ENCODE data around the gene DNAH1. TPM values are rescaled to one million over a fixed set of nuclear protein-coding genes. Genes with fewer than 3 reads are reported as not detected.

Gene DNAH1
- total and polyA plus RNA-seq, 9 donors: 3.1 to 15.7 (median 7.8) TPM

DNA sequence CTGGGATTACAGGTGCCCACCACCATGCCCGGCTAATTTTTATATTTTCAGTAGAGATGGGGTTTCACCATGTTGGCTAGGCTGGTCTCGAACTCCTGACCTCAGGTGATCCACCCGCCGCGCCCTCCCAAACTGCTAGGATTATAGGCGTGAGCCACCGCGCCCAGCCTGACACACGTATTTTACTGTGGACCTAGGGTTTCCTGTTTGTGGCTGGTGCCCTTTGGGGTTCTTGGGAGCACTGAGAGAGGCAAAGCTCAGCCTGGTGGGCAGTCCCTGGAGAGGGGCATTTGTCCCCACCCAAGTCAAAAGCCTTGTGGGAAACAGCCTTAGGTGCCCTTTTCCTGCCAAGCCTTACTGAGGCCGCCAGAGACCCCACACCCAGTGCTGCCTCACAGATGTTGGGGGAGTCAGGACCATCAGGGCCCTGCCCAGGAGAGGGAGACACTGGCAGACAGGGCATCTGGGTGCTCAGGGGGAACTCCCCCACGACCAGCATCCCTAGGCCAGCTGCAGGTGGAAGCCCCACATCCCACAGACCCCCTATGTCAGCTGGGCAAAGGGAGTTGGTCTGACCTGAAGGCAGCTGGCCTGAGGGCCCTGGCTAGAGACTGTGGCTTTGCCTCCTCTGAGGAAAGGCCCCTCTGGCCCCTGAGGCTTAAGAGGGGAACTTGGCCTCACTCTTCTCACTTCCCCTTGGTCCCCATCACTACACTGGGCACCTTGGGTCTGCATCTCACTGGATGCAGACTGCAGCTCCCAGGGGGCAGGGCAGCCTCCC lies 35.1 kb downstream of the DNAH1 start:
- H3K4me1 ChIP-seq (ENCODE audit: insufficient read depth): no peaks in the 10 kb centered on the region
- no peaks in the 10 kb centered on the region for H3K9me3 ChIP-seq
- H3K27me3 ChIP-seq: no peaks in the 10 kb centered on the region
- WGBS, 3 donors: 92 to 95% (median 93%) methylated on average over 10 to 11 of the region's 11 CpGs
- no peak overlapping the region for H3K27ac ChIP-seq
- no peaks in the 10 kb centered on the region for H3K36me3 ChIP-seq
- no peak for DNase-seq
- H3K4me3 ChIP-seq: no peak overlapping the region
- no peak for TF ChIP-seq EP300 (IDR thresholded peaks at IDR 0.05)
- intact Hi-C loops (cut with DNase I): no loop called here

DNA sequence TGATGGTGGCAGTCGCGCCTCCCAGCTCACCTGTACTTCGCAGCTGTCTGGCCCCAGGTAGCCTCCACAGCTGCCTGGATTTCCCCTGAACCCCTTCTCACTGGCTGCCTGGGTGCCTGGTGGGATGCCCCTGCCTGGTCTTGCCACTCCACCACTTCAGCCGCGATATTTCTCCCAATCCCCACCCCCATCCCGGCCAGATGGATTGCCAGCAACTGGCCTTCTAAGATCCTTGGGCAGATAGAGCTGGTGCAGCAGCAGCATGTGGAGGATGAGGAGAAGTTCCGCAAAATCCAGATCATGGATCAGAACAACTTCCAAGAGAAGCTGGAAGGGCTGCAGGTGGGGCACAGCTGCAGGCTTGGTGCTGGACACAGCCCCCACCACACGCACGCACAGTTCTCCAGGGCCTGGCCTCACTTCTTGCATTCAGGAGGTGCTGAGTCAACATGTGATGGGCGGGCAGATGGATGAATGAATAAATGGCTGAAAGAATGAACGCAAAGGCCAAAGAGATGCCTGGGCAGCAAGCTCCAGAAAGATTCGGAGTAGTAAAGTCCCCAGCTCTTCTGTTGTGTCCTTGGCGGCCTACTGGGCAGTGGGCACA lies 35.7 kb downstream of the DNAH1 start:
- TF ChIP-seq EP300 (IDR thresholded peaks at IDR 0.05) (no peak), POLR2A (IDR thresholded peaks at IDR 0.05) (no peak)
- TF ChIP-seq, protein P1, sequence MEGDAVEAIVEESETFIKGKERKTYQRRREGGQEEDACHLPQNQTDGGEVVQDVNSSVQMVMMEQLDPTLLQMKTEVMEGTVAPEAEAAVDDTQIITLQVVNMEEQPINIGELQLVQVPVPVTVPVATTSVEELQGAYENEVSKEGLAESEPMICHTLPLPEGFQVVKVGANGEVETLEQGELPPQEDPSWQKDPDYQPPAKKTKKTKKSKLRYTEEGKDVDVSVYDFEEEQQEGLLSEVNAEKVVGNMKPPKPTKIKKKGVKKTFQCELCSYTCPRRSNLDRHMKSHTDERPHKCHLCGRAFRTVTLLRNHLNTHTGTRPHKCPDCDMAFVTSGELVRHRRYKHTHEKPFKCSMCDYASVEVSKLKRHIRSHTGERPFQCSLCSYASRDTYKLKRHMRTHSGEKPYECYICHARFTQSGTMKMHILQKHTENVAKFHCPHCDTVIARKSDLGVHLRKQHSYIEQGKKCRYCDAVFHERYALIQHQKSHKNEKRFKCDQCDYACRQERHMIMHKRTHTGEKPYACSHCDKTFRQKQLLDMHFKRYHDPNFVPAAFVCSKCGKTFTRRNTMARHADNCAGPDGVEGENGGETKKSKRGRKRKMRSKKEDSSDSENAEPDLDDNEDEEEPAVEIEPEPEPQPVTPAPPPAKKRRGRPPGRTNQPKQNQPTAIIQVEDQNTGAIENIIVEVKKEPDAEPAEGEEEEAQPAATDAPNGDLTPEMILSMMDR (IDR thresholded peaks at IDR 0.05): no peak
- 89 to 91% (median 91%) methylated on average over 13 of the region's 13 CpGs for WGBS, 3 donors
- Histone ChIP-seq H3K27me3 (no peaks in the 10 kb centered on the region), H3K4me1 (ENCODE audit: insufficient read depth) (no peaks in the 10 kb centered on the region), H3K27ac (no peak overlapping the region), H3K9me3 (no peaks in the 10 kb centered on the region), H3K4me3 (no peak overlapping the region), H3K36me3 (no peaks in the 10 kb centered on the region)
- intact Hi-C loops (cut with DNase I): no loop called here
- DNase-seq: no peak

DNA sequence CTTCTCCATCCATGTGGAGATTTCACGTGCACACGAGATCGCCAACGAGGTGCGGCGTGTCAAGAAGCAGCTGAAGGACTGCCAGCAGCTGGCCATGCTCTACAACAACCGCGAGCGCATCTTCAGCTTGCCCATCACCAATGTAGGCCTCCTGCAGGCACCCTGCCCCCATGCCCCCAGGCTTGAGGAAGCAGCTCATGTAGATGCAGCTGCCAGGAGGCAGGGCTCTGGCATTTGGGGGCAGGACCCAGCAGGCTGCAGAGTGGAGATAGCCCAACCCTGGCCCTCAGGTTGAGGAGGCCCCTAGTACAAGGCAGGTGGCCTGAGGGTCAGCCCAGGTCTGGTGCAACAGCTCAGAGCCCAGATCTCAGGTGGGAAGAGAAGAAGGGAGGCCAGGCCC lies 36.4 kb downstream of the DNAH1 start:
- 91 to 95% (median 93%) methylated on average over 9 of the region's 9 CpGs for WGBS, 3 donors
- intact Hi-C loops (cut with DNase I): no loop called here

DNA sequence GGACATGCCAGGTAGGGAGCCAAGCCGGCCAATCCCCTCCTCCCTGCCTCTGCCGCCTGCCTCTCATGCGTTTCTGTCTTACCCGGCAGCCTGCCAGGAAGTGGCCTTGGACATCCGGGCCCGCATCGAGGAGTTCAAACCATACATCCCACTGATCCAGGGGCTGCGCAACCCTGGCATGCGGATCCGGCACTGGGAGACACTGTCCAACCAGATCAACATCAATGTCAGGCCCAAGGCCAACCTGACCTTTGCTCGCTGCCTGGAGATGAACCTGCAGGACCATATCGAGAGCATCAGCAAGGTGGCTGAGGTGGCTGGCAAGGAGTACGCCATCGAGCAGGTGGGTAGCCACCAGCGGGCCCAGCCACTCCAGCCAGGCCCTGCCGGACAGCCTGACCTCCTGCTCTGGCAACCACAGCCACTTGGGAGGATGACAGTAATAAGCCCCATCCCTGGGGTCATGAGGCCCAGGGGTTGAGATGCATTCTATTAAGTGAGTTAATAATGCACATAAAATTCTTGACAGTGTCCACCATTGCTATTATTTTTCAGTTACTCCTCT lies 37.3 kb downstream of the DNAH1 start:
- no peak for DNase-seq
- TF ChIP-seq EP300 (IDR thresholded peaks at IDR 0.05): no peak
- TF ChIP-seq POLR2A (IDR thresholded peaks at IDR 0.05): no peak
- TF ChIP-seq, protein P1 (IDR thresholded peaks at IDR 0.05): no peak
- H3K4me3 ChIP-seq: no peak overlapping the region
- no peaks in the 10 kb centered on the region for H3K9me3 ChIP-seq
- H3K27me3 ChIP-seq: no peaks in the 10 kb centered on the region
- no peak overlapping the region for H3K27ac ChIP-seq
- no peaks in the 10 kb centered on the region for H3K36me3 ChIP-seq
- intact Hi-C loops (cut with DNase I): no loop called here
- H3K4me1 ChIP-seq (ENCODE audit: insufficient read depth): no peaks in the 10 kb centered on the region
- 71 to 79% (median 78%) methylated on average over 16 of the region's 16 CpGs for WGBS, 3 donors

More for the DNA sequence above, 36.4 kb downstream of the DNAH1 start:
- Histone ChIP-seq H3K36me3 (no peaks in the 10 kb centered on the region), H3K27me3 (no peaks in the 10 kb centered on the region), H3K4me3 (no peak overlapping the region), H3K27ac (no peak overlapping the region), H3K4me1 (ENCODE audit: insufficient read depth) (no peaks in the 10 kb centered on the region), H3K9me3 (no peaks in the 10 kb centered on the region)
- TF ChIP-seq, protein P1 (IDR thresholded peaks at IDR 0.05): no peak
- no peak for TF ChIP-seq POLR2A (IDR thresholded peaks at IDR 0.05)
- no peak for TF ChIP-seq EP300 (IDR thresholded peaks at IDR 0.05)
- no peak for DNase-seq

DNA sequence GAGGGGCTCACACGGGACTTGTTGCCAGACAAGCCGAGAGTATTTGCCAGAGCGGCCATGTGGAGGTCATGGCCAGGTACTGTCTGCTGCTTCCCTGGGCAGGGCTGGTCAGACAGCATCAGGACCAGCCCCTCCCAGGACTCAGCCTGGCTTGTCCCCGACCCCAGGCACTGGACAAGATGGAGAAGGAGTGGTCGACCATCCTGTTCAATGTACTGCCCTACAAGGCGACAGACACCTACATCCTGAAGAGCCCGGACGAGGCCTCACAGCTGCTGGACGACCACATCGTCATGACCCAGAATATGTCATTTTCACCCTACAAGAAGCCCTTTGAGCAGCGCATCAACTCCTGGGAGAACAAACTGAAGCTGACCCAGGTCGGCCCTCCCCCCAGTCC lies 38.6 kb downstream of the DNAH1 start:
- no peak overlapping the region for H3K4me3 ChIP-seq
- no peaks in the 10 kb centered on the region for H3K27me3 ChIP-seq
- no peaks in the 10 kb centered on the region for H3K9me3 ChIP-seq
- intact Hi-C loops (cut with DNase I): no loop called here
- H3K36me3 ChIP-seq: no peaks in the 10 kb centered on the region
- TF ChIP-seq POLR2A (IDR thresholded peaks at IDR 0.05) (no peak), EP300 (IDR thresholded peaks at IDR 0.05) (no peak)
- TF ChIP-seq, protein P1 (IDR thresholded peaks at IDR 0.05): no peak
- WGBS, 3 donors: 79 to 87% (median 87%) methylated on average over 12 of the region's 12 CpGs
- no peaks in the 10 kb centered on the region for H3K4me1 ChIP-seq (ENCODE audit: insufficient read depth)
- no peak overlapping the region for H3K27ac ChIP-seq
- no peak for DNase-seq
